Stimulated activated CD8-positive, alpha-beta memory T cell treated with anti-CD3 and anti-CD28 coated beads, Interleukin-15, amount 100 ng/mL, for 4 hours (primary cell): ENCODE results near the gene APOL4.
"Not testable (repeated sequence)": the region's sequence is repeated elsewhere in the genome, so short reads cannot be mapped to it uniquely, and the experiment has no call there.

Source experiments
- DNase-seq, 2 donors: peaks; one replicate each; pipeline ENCODE4 v3.0.0-alpha.2; 2020; ENCODE audit warnings: low read depth in 2 of 2

Gene APOL4

GRCh38 chr22:36232715-36233401, 31.2 kb upstream of the APOL4 start:
- DNase-seq: no peak

- DNase-seq: not testable (repeated sequence)
Measured at GRCh38 chr22:36231051-36231450, 29.4 kb upstream of the APOL4 start.

DNA sequence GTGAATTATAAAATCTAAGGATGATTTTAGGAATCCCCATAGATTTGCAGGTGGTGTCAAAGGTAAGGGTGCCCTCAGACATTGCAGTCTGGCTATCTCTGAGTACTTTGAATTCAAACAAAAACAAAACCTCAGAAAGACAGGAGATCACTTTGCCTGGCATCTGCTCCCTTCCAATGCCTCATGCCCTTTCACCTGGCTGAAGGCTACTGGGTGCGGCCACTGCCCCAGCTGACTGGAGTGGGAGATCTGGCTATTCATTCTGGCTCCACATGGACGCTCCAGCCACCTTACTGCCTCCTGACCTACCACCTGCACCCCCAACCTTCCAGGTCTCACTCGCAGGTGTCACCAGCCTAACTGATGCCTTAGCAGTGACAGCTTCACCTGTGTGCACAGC, 28.0 kb upstream of the APOL4 start:
- not testable (repeated sequence) for DNase-seq

DNA sequence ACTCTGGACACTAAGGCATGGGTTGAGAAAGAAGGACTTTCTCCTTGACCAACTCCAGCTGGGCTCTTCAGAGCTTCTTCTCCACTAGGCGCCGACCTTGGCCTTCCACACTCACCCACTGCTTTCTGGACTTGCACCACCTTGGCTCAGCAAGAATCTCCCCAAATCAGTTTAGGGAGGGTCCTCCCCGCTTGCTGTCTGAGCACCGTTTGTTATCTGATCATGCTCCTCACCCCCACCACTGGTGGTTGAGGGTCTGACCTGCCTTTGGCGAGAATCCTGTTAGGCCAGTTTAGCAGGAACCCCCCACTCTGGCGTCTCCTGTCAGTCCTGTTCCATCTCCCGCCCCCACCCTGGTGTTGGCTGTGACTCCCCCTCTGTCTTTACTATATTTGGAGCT, 27.3 kb upstream of the APOL4 start:
- no peak for DNase-seq

GRCh38 chr22:36228369-36228768, 26.8 kb upstream of the APOL4 start:
- DNase-seq: not testable (repeated sequence)

DNA sequence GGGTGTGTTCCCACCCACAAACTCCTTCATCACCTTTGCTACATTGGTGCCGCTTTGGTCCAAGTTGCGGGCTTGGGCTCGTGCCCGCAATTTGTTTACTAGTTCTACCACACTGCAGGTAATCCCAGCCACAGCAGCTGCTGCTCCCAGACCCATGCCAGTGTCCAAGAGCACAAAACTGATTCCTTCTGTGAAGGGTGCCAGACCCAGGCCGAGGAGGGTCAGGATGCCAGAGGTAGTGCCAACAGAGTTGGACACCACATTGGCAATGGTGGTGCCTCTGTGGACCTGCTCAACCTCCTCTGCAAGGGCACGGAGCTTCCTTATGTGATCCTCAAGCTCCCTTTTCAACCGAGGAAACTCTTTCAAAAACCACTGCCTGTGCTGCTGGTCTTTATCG, 26.2 kb upstream of the APOL4 start:
- DNase-seq: no peak

DNA sequence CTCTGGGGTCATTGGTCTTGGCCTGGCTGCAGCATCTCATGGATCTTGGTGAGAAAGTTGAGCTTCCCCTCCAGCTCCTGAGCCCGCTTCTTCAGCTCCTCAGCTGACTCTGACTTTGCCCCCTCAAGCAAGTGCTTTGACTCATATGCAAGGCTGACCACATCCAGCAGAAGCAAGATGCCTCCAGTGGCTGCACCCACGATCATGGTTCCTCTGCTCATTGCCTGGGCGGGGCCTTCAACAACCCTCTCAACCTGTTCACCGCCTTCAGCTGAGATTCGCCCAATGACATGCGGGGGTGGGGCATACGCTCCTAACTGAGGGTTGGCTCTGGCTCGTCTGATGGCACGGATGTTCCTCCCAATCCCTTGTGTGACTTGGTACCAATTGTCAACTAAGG, 25.8 kb upstream of the APOL4 start:
- no peak for DNase-seq

DNA sequence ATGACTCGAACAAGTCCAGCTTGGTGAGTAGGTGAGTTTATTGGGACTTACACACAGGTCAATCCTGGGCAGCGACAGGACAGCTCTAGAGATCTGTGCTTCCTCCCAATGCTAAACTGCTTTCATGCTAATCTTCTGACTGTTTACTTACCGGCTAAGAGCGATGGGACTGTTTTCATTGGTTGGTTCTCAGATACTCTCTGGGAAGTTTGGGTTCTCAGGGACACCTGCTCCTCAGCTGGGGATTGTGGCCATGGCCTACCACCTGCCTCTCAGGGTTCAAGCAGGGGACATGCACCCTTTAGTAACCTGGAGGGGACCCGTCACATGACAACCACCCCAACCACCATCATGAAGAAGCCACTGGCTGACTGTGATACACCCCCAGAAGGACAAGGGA, 24.6 kb upstream of the APOL4 start:
- no peak for DNase-seq

- no peak for DNase-seq
Measured at GRCh38 chr22:36225333-36225922, 23.8 kb upstream of the APOL4 start.

GRCh38 chr22:36224245-36224644, 22.6 kb upstream of the APOL4 start:
- DNase-seq: no peak

DNA sequence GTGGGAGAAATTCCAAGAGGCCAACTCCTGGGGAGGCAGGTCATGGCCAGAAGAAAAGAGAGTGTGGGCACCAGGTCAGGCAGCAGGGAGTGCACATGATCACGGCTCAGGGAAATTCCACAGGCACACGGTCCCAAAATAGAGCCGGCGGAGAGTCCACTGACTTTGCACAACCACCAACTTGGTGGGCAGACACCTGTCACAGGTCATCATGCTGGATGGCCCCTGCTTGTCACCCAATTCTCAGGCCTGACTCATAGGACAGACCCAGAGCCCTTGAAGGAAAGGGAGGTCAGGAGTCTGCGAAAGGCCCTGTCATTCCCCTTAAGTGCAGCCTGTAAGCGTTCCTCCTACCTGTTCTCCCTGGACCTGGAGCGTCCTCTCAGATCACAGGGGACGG, 21.9 kb upstream of the APOL4 start:
- DNase-seq: no peak

- no peak for DNase-seq
Measured at GRCh38 chr22:36222887-36223450, 21.4 kb upstream of the APOL4 start.

- no peak for DNase-seq
Measured at GRCh38 chr22:36221799-36222751, 20.5 kb upstream of the APOL4 start.

GRCh38 chr22:36220451-36220921, 18.9 kb upstream of the APOL4 start:
- no peak for DNase-seq

GRCh38 chr22:36218648-36219193, 17.1 kb upstream of the APOL4 start:
- no peak for DNase-seq

- DNase-seq: no peak
Measured at GRCh38 chr22:36215981-36216380, 14.4 kb upstream of the APOL4 start.

- DNase-seq: no peak
Measured at GRCh38 chr22:36213586-36213985, 12.0 kb upstream of the APOL4 start.

DNA sequence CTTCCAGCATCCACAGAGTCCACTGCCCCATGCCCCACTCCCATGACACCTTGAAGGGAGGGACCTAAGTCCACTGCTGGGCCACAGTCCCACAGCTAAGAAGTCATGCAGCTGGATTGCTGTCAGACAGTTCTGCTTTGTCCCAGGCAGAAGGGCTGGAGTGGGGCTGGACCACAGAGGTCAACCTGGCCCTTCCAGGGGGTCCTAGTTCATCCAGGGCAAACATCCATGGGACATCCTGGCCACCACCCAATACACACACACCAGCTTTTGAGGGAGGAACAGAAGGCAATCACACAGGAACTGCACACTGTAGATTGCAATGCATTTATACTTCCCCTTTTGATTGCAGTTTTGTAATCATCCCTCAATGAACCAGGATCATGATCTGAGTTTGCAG, 11.3 kb upstream of the APOL4 start:
- no peak for DNase-seq

DNA sequence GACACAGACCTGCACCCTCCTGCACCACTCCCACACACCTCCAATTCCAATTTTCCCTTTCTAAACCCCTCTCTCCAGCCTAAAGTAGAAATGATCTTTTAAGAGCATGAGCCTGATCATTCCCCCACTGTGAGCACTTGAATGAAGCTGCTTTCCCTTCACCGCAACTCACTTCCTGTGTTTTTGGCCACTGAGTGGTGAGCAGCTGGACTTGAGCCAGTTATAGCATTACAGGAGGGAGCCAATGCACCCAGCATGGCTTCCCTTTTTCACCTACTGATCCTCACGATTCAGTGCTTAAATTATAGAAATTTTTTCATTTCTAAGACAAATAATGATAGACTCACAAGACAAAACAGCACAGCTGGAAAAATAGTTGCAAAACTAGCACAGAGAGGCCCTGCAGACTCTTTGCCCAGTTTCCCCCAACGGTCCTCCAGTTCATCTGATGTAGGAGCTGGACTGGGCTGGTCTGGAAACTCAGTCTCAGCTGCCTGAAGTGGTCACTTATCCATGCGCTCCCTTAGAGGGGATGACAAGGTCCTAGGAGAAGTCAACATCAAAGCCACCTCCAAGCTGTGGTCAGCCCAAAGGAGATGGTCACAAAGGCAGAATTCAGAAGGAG, 9.7 kb upstream of the APOL4 start:
- DNase-seq: no peak

GRCh38 chr22:36210224-36210623, 8.6 kb upstream of the APOL4 start:
- no peak for DNase-seq

- not testable (repeated sequence) for DNase-seq
Measured at GRCh38 chr22:36209488-36209908, 7.9 kb upstream of the APOL4 start.
